WI38 (cell line): ENCODE measurements around the gene PCDH1.

Experiments
- H3K4me3 ChIP-seq: 2 replicates; pipeline ENCODE4 v1.5.1; 2011; ENCODE audit warnings: low read depth, mild to moderate bottlenecking, control low read depth, low read length
- CTCF ChIP-seq: IDR thresholded peaks from 2 replicates; pipeline ENCODE4 v1.5.1; 2012; ENCODE audit warnings: low read depth, mild to moderate bottlenecking, control low read depth, low read length

PCDH1 gene

GRCh38 chr5:141880961-141881801 is 3.0 kb upstream of the PCDH1 start:
- H3K4me3 ChIP-seq, result no peak overlapping the region
- TF ChIP-seq CTCF, result no peak

- TF ChIP-seq CTCF, result no peak
- no peak overlapping the region for H3K4me3 ChIP-seq
Measured at GRCh38 chr5:141879941-141880738, 1.9 kb upstream of the PCDH1 start.

GRCh38 chr5:141879426-141879759 is 1.2 kb upstream of the PCDH1 start:
- H3K4me3 ChIP-seq, result no peak overlapping the region
- no peak for TF ChIP-seq CTCF

- TF ChIP-seq CTCF, result peak; percentile 97
- peak overlapping the region; percentile 48 for H3K4me3 ChIP-seq
Measured at GRCh38 chr5:141878711-141879425, 658 bp upstream of the PCDH1 start.

- no peak for TF ChIP-seq CTCF
- peak overlapping the region; percentile 50 for H3K4me3 ChIP-seq
Measured at GRCh38 chr5:141877356-141878185, 639 bp downstream of the PCDH1 start.

- H3K4me3 ChIP-seq, result no peak overlapping the region
- no peak for TF ChIP-seq CTCF
Measured at GRCh38 chr5:141876628-141877355, 1.4 kb downstream of the PCDH1 start.
